ENCODE data around the gene SKOR1.

The SKOR1 gene

GRCh38 chr15:67843092-67843501 lies 17.8 kb downstream of the SKOR1 start:
- TF ChIP-seq CTCF (IDR thresholded peaks at IDR 0.05; ENCODE audit: low read depth, low read length) = no peak
- Histone ChIP-seq H3K36me3 (no peaks in the 10 kb centered on the region), H3K27me3 (ENCODE audit: insufficient read depth, low read depth, severe bottlenecking) (no peaks in the 10 kb centered on the region), H3K27ac (peak overlapping the region; percentile 39), H3K9me3 (ENCODE audit: severe bottlenecking) (no peaks in the 10 kb centered on the region), H3K4me3 (ENCODE audit: low read depth, low read length) (no peak overlapping the region)
- DNase-seq = no peak

- Histone ChIP-seq H3K36me3 (no peaks in the 10 kb centered on the region), H3K27ac (peak overlapping the region; percentile 39), H3K9me3 (ENCODE audit: severe bottlenecking) (no peaks in the 10 kb centered on the region), H3K4me3 (ENCODE audit: low read depth, low read length) (no peak overlapping the region), H3K27me3 (ENCODE audit: insufficient read depth, low read depth, severe bottlenecking) (no peaks in the 10 kb centered on the region)
- DNase-seq = peak; percentile 70
- TF ChIP-seq CTCF (IDR thresholded peaks at IDR 0.05; ENCODE audit: low read depth, low read length) = no peak
These were observed 18.5 kb downstream of the SKOR1 start for GRCh38 chr15:67843571-67844387.

- H3K9me3 ChIP-seq (ENCODE audit: severe bottlenecking) = no peaks in the 10 kb centered on the region
- no peaks in the 10 kb centered on the region for H3K27me3 ChIP-seq (ENCODE audit: insufficient read depth, low read depth, severe bottlenecking)
- no peak for TF ChIP-seq CTCF (IDR thresholded peaks at IDR 0.05; ENCODE audit: low read depth, low read length)
- peak overlapping the region; percentile 49 for H3K27ac ChIP-seq
- DNase-seq = peak; percentile 46
- H3K36me3 ChIP-seq = no peaks in the 10 kb centered on the region
- H3K4me3 ChIP-seq (ENCODE audit: low read depth, low read length) = no peak overlapping the region
These were observed 20.7 kb downstream of the SKOR1 start for GRCh38 chr15:67845974-67846373.

GRCh38 chr15:67849538-67849937 lies 24.2 kb downstream of the SKOR1 start:
- TF ChIP-seq CTCF (IDR thresholded peaks at IDR 0.05; ENCODE audit: low read depth, low read length) = no peak
- Histone ChIP-seq H3K36me3 (no peaks in the 10 kb centered on the region), H3K4me3 (ENCODE audit: low read depth, low read length) (no peak overlapping the region), H3K27ac (no peak overlapping the region), H3K27me3 (ENCODE audit: insufficient read depth, low read depth, severe bottlenecking) (no peaks in the 10 kb centered on the region), H3K9me3 (ENCODE audit: severe bottlenecking) (no peaks in the 10 kb centered on the region)
- DNase-seq = no peak

GRCh38 chr15:67850336-67850735 lies 25.0 kb downstream of the SKOR1 start:
- TF ChIP-seq CTCF (IDR thresholded peaks at IDR 0.05; ENCODE audit: low read depth, low read length) = no peak
- no peak overlapping the region for H3K27ac ChIP-seq
- DNase-seq = no peak
- H3K4me3 ChIP-seq (ENCODE audit: low read depth, low read length) = no peak overlapping the region
- H3K36me3 ChIP-seq = no peaks in the 10 kb centered on the region
- H3K9me3 ChIP-seq (ENCODE audit: severe bottlenecking) = no peaks in the 10 kb centered on the region
- no peaks in the 10 kb centered on the region for H3K27me3 ChIP-seq (ENCODE audit: insufficient read depth, low read depth, severe bottlenecking)
